ENCODE results near the gene ANKRD55. TPM values are rescaled to one million over a fixed set of nuclear protein-coding genes. Genes with fewer than 3 reads are reported as not detected.
"Not testable (repeated sequence)": the region's sequence is repeated elsewhere in the genome, so short reads cannot be mapped to it uniquely, and the experiment has no call there.

ANKRD55 gene
- total and polyA plus RNA-seq, 5 donors from 2014 or later, result 4.1 to 9.0 (median 5.7) TPM

GRCh38 chr5:56206126-56206910, 26.8 kb downstream of the ANKRD55 start:
- Histone ChIP-seq H3K4me1 (ENCODE audit: control insufficient read depth, insufficient read depth, low read length, poor library complexity, severe bottlenecking) (peaks cover 1% of the 10 kb centered on the region), H3K36me3 (ENCODE audit: control insufficient read depth, insufficient read depth, low read length) (no peaks in the 10 kb centered on the region), H3K4me3 (ENCODE audit: low read depth, low read length) (no peak overlapping the region), H3K27me3 (ENCODE audit: control insufficient read depth, insufficient read depth, low read length) (no peaks in the 10 kb centered on the region), H3K9me3 (ENCODE audit: control insufficient read depth in 2 of 2, low read length in 2 of 2) (no peaks in the 10 kb centered on the region), H3K27ac (ENCODE audit: insufficient read depth, low read length, poor library complexity, severe bottlenecking) (no peak overlapping the region)
- Mint-ChIP-seq H3K36me3 (no peaks in the 10 kb centered on the region), H3K4me1 (peaks cover 0 to 12% (median 5%) of the 10 kb centered on the region in 4 donors), H3K4me3 (no peak overlapping the region), H3K27ac (peak overlapping the region in 1 of 3 donors; percentile 84), H3K9me3 (peaks cover 0 to 4% (median 0%) of the 10 kb centered on the region in 7 donors), H3K27me3 (no peaks in the 10 kb centered on the region)
- ATAC-seq (ENCODE audit: low read depth in 2 of 2) (no peak), DNase-seq (no peak)

GRCh38 chr5:56203936-56204335, 29.2 kb downstream of the ANKRD55 start:
- not testable (repeated sequence) for H3K36me3 ChIP-seq (ENCODE audit: control insufficient read depth, insufficient read depth, low read length); H3K27ac ChIP-seq (ENCODE audit: insufficient read depth, low read length, poor library complexity, severe bottlenecking); H3K4me3 Mint-ChIP-seq; H3K27ac Mint-ChIP-seq; H3K9me3 Mint-ChIP-seq; H3K36me3 Mint-ChIP-seq; H3K4me3 ChIP-seq (ENCODE audit: low read depth, low read length); H3K27me3 ChIP-seq (ENCODE audit: control insufficient read depth, insufficient read depth, low read length); H3K9me3 ChIP-seq (ENCODE audit: control insufficient read depth in 2 of 2, low read length in 2 of 2); ATAC-seq (ENCODE audit: low read depth in 2 of 2); DNase-seq; H3K27me3 Mint-ChIP-seq; H3K4me1 ChIP-seq (ENCODE audit: control insufficient read depth, insufficient read depth, low read length, poor library complexity, severe bottlenecking)
- peaks cover 0 to 21% (median 5%) of the 10 kb centered on the region in 4 donors for H3K4me1 Mint-ChIP-seq

DNA sequence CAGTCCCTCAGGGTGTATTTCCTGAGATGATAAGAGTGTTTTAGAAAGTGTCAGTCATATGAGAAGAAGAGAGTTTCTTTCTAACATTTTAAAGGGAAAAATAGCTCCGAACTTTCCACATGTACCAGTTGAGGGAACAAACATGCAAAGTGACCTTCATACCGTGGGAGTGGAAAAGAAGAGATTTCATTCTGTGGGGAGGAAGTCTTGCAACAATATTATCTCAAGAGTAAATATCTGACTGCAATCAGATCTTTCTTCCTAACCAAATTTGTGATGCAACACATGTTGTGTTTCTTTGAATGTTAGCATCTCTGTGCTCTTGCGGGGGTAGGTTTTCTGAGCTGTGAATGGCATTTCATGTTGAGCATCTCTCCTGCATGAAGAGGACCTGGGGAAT, 30.6 kb downstream of the ANKRD55 start:
- Histone ChIP-seq H3K27ac (ENCODE audit: insufficient read depth, low read length, poor library complexity, severe bottlenecking) (no peak overlapping the region), H3K4me1 (ENCODE audit: control insufficient read depth, insufficient read depth, low read length, poor library complexity, severe bottlenecking) (peaks cover 8% of the 10 kb centered on the region), H3K9me3 (ENCODE audit: control insufficient read depth in 2 of 2, low read length in 2 of 2) (no peaks in the 10 kb centered on the region), H3K4me3 (ENCODE audit: low read depth, low read length) (no peak overlapping the region), H3K27me3 (ENCODE audit: control insufficient read depth, insufficient read depth, low read length) (no peaks in the 10 kb centered on the region), H3K36me3 (ENCODE audit: control insufficient read depth, insufficient read depth, low read length) (no peaks in the 10 kb centered on the region)
- Mint-ChIP-seq H3K9me3 (peaks cover 0 to 4% (median 0%) of the 10 kb centered on the region in 7 donors), H3K27ac (no peak overlapping the region), H3K4me3 (no peak overlapping the region), H3K4me1 (peaks cover 0 to 21% (median 5%) of the 10 kb centered on the region in 4 donors), H3K27me3 (no peaks in the 10 kb centered on the region), H3K36me3 (no peaks in the 10 kb centered on the region)
- no peak for DNase-seq
- ATAC-seq (ENCODE audit: low read depth in 2 of 2), result no peak

DNA sequence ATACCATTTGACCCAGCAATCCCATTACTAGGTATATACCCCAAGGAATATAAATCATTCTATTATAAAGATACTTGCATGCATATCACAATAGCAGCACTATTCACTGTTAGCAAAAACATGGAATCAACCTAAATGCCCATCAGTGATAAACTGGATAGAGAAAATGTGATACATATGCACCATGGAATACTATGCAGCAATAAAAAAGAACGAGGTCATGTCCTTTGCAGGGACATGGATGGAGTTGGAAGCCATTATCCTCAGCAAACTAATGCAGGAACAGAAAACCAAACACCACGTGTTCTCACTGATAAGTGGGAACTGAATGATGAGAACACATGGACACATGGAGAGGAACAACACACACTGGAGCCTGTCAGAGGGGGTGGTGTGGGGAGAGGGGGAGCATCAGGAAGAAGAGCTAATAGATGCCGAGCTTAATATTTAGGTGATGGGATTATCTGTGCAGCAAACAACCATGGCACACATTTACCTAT, 31.3 kb downstream of the ANKRD55 start:
- H3K4me1 ChIP-seq (ENCODE audit: control insufficient read depth, insufficient read depth, low read length, poor library complexity, severe bottlenecking); H3K27me3 Mint-ChIP-seq; ATAC-seq (ENCODE audit: low read depth in 2 of 2); H3K9me3 ChIP-seq (ENCODE audit: control insufficient read depth in 2 of 2, low read length in 2 of 2); H3K9me3 Mint-ChIP-seq; H3K36me3 Mint-ChIP-seq; H3K4me3 ChIP-seq (ENCODE audit: low read depth, low read length); H3K4me3 Mint-ChIP-seq; H3K36me3 ChIP-seq (ENCODE audit: control insufficient read depth, insufficient read depth, low read length); H3K27me3 ChIP-seq (ENCODE audit: control insufficient read depth, insufficient read depth, low read length); H3K27ac ChIP-seq (ENCODE audit: insufficient read depth, low read length, poor library complexity, severe bottlenecking); DNase-seq: not testable (repeated sequence)
- Mint-ChIP-seq H3K4me1 (peaks cover 0 to 21% (median 5%) of the 10 kb centered on the region in 4 donors), H3K27ac (peak overlapping the region in 2 of 3 donors; percentile 2 to 5)

DNA sequence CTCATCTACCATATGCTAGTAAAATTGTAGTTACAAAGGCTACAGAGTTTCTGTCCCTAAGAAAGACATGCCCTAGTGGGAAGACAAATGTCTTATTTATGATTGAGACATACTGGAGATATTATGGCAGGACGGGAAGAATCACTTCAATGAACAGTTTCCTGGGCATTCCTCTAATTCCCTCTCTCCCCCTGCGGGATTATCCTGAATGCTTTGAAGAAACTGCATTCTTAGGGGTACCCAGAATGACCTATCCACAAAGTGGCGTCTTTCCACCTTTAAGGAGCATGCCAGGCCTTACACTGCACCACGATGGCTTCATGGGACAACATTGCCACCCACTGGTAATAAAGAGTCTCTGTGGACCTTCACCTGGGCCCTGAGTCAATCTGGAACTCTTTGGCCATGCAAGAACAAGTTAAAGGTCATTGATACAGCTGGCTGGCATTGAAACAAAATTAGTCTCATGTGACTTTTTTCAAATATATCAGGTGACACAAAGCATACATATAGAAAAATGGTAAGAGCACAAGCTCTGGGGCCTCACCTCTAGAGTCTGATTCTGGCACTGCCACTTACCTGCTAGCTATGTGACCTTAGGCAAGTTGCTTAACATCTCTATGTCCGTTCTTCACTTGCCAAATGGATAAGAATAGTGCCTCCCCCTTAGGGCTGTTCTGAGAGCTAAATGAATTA, 32.0 kb downstream of the ANKRD55 start:
- Mint-ChIP-seq H3K27me3 (no peaks in the 10 kb centered on the region), H3K4me3 (no peak overlapping the region), H3K36me3 (no peaks in the 10 kb centered on the region), H3K4me1 (peaks cover 0 to 21% (median 5%) of the 10 kb centered on the region in 4 donors), H3K9me3 (peaks cover 0 to 4% (median 0%) of the 10 kb centered on the region in 7 donors), H3K27ac (peak overlapping the region in 1 of 3 donors; percentile 5)
- Histone ChIP-seq H3K4me1 (ENCODE audit: control insufficient read depth, insufficient read depth, low read length, poor library complexity, severe bottlenecking) (peaks cover 8% of the 10 kb centered on the region), H3K9me3 (ENCODE audit: control insufficient read depth in 2 of 2, low read length in 2 of 2) (no peaks in the 10 kb centered on the region), H3K27me3 (ENCODE audit: control insufficient read depth, insufficient read depth, low read length) (no peaks in the 10 kb centered on the region), H3K27ac (ENCODE audit: insufficient read depth, low read length, poor library complexity, severe bottlenecking) (no peak overlapping the region), H3K4me3 (ENCODE audit: low read depth, low read length) (no peak overlapping the region), H3K36me3 (ENCODE audit: control insufficient read depth, insufficient read depth, low read length) (no peaks in the 10 kb centered on the region)
- peak; percentile 80 to 94 for ATAC-seq (ENCODE audit: low read depth in 2 of 2)
- peak; percentile 38 to 84 (median 61) for DNase-seq

DNA sequence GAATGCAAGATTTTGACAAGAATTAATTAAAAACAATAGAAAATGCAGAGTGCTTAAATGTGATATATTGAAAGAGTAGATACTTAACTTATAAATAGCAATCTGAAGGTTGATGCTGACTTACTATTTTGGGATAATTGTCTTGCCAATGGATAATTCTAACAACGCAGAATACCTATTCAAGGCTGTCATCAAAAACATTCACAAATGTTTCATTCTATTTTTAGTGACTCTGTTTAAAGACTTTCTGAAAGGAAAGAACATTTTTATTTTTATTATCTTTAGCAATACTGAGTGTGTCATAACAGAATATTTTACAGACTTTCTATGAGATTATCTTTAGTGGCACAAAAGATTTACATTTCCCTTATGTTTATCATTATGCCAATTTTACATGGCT, 38.1 kb downstream of the ANKRD55 start:
- peaks cover 0 to 11% (median 4%) of the 10 kb centered on the region in 4 donors for H3K4me1 Mint-ChIP-seq
- no peak overlapping the region for H3K27ac Mint-ChIP-seq
- Histone ChIP-seq H3K4me3 (ENCODE audit: low read depth, low read length) (no peak overlapping the region), H3K27ac (ENCODE audit: insufficient read depth, low read length, poor library complexity, severe bottlenecking) (no peak overlapping the region), H3K9me3 (ENCODE audit: control insufficient read depth in 2 of 2, low read length in 2 of 2) (no peaks in the 10 kb centered on the region), H3K4me1 (ENCODE audit: control insufficient read depth, insufficient read depth, low read length, poor library complexity, severe bottlenecking) (no peaks in the 10 kb centered on the region), H3K36me3 (ENCODE audit: control insufficient read depth, insufficient read depth, low read length) (no peaks in the 10 kb centered on the region), H3K27me3 (ENCODE audit: control insufficient read depth, insufficient read depth, low read length) (no peaks in the 10 kb centered on the region)
- no peak overlapping the region for H3K4me3 Mint-ChIP-seq
- peaks cover 5% of the 10 kb centered on the region for H3K27me3 Mint-ChIP-seq
- H3K36me3 Mint-ChIP-seq, result no peaks in the 10 kb centered on the region
- ATAC-seq (ENCODE audit: low read depth in 2 of 2), result no peak
- peaks cover 0 to 2% (median 0%) of the 10 kb centered on the region in 7 donors for H3K9me3 Mint-ChIP-seq
- DNase-seq, result no peak

GRCh38 chr5:56192246-56192645, 40.9 kb downstream of the ANKRD55 start:
- H3K27ac ChIP-seq (ENCODE audit: insufficient read depth, low read length, poor library complexity, severe bottlenecking), result no peak overlapping the region
- H3K9me3 Mint-ChIP-seq, result peaks cover 0 to 2% (median 0%) of the 10 kb centered on the region in 7 donors
- H3K4me3 Mint-ChIP-seq, result no peak overlapping the region
- ATAC-seq (ENCODE audit: low read depth in 2 of 2) (no peak), DNase-seq (no peak)
- H3K4me1 ChIP-seq (ENCODE audit: control insufficient read depth, insufficient read depth, low read length, poor library complexity, severe bottlenecking), result no peaks in the 10 kb centered on the region
- no peaks in the 10 kb centered on the region for H3K27me3 ChIP-seq (ENCODE audit: control insufficient read depth, insufficient read depth, low read length)
- no peak overlapping the region for H3K27ac Mint-ChIP-seq
- peaks cover 5% of the 10 kb centered on the region for H3K27me3 Mint-ChIP-seq
- H3K4me3 ChIP-seq (ENCODE audit: low read depth, low read length), result no peak overlapping the region
- H3K9me3 ChIP-seq (ENCODE audit: control insufficient read depth in 2 of 2, low read length in 2 of 2), result no peaks in the 10 kb centered on the region
- peaks cover 0 to 11% (median 4%) of the 10 kb centered on the region in 4 donors for H3K4me1 Mint-ChIP-seq
- H3K36me3 ChIP-seq (ENCODE audit: control insufficient read depth, insufficient read depth, low read length), result no peaks in the 10 kb centered on the region
- no peaks in the 10 kb centered on the region for H3K36me3 Mint-ChIP-seq

All from CD4-positive, CD25-positive, alpha-beta regulatory T cell (primary cell).